Stomach (tissue), 4 donors: Measurements from ENCODE around the gene PRDM16.

ENCODE experiments used
- CTCF ChIP-seq, 7 experiments: fragments of 450-650 bp in 4 of 7; fragments of 200-600 bp in 3 of 7; sonication (generic) in 3 of 7; IDR thresholded peaks; one replicate each; pipeline ENCODE4 v1.5.1; 2016 to 2019; ENCODE audit warnings: antibody characterized with exemption in 7 of 7, control low read depth in 2 of 7, mild to moderate bottlenecking in 1 of 7
- EP300 ChIP-seq: sonication (generic); formaldehyde crosslinking; IDR thresholded peaks from one replicate; pipeline ENCODE4 v1.6.1; 2017; ENCODE audit warnings: antibody characterized with exemption
- POLR2A ChIP-seq, 4 donors: fragments of 450-650 bp; IDR thresholded peaks; one replicate each; pipeline ENCODE4 v1.6.1; 2016; ENCODE audit warnings: antibody characterized with exemption in 4 of 4, control low read depth in 2 of 4, mild to moderate bottlenecking in 1 of 4, moderate library complexity in 1 of 4
- POLR2AphosphoS5 ChIP-seq, 3 donors: sonication (generic); formaldehyde crosslinking; IDR thresholded peaks; one replicate each; pipeline ENCODE4 v1.6.1; 2016; ENCODE audit warnings: antibody characterized with exemption in 3 of 3

DNA sequence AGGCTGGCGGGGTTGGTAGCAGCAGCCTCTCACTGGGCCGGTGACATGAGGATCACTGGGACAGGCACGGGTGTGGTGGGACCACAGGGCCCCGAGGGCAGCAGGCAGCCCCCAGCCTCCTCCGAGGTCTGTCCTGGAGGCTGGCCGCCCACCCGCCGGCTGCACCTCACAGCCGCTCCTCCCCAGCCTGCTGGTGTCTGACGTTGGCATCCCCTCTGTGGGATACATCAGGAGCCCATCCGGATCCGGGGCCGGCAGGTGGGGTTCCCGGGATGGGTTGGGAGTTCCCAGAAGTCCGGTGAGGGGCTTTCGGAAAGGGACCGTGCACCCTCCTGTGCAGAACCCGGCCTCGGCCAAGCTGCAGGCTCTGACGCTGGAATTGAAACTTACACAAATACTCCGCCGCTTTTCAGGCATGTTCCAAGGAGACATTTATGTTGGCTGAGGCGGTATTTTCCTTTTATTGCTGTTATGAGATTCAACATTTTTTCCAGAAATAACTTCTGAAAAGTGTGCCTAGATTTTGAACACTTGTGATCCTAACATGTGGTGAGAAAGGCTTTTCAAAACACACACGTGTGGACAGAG is 243.4 kb downstream of the PRDM16 start:
- TF ChIP-seq POLR2AphosphoS5 (IDR thresholded peaks at IDR 0.05) (no peak), CTCF (IDR thresholded peaks at IDR 0.05) (no peak), POLR2A (IDR thresholded peaks at IDR 0.05) (no peak), EP300 (no peak)
